GM12878 (cell line): ENCODE results near the gene SNX32. TPM values are rescaled to one million over a fixed set of nuclear protein-coding genes. Genes with fewer than 3 reads are reported as not detected.

Experiments
- ATAC-seq: fragments of 200-7000 bp; cut with Tn5 transposase; 3 replicates; pipeline ENCODE4 v1.9.1; 2020; ENCODE audit warnings: mild to moderate bottlenecking, moderate library complexity
- BruUV-seq: library from RNA; stranded (reverse); fragments of 400-500 nt; replicated peaks from 2 replicates; lab custom pipeline; 2021; lab: Mats Ljungman, UMichigan
- CTCF ChIA-PET: fragments of 300-600 bp; sonication (Branson Sonifier 250); formaldehyde crosslinking; extraction: SDS; loops from one replicate; lab custom pipeline; 2021; ENCODE audit warnings: inconsistent platforms; lab: Yijun Ruan, JAX
- POLR2A ChIA-PET: fragments of 350-600 bp; formaldehyde crosslinking; extraction: SDS; loops from one replicate; lab custom pipeline; 2021; ENCODE audit warnings: inconsistent platforms; lab: Charles Lee
- RAD21 ChIA-PET: fragments of 300-600 bp; sonication (Branson Sonifier 250); formaldehyde crosslinking; loops from one replicate; lab custom pipeline; 2023; ENCODE audit warnings: antibody characterized with exemption; ENCODE audit not compliant: unreplicated experiment; lab: Charles Lee
- SMC1A ChIA-PET: fragments of 300-600 bp; sonication (Branson Sonifier 250); formaldehyde crosslinking; loops from one replicate; lab custom pipeline; 2023; ENCODE audit not compliant: unreplicated experiment, uncharacterized antibody; lab: Charles Lee
- DNase-seq: peaks from one replicate; pipeline ENCODE4 v3.0.0-alpha.2; 2011; ENCODE audit warnings: low read depth, low spot score
- FAIRE-seq: peaks from 3 replicates; lab custom pipeline; 2011; peaks lifted over from hg19 to GRCh38; lab: Jason Lieb, UNC
- H2AFZ ChIP-seq: 2 replicates; pipeline ENCODE4 v1.6.0; 2011; ENCODE audit warnings: low read depth, low read length, control low read depth; ENCODE audit not compliant: control insufficient read depth
- H3K27ac ChIP-seq: 2 replicates; pipeline ENCODE4 v1.5.1; 2011; ENCODE audit warnings: control low read depth; ENCODE audit not compliant: control insufficient read depth, insufficient read depth
- H3K27me3 ChIP-seq, 2 experiments: replicated peaks in 1 of 2; 2 replicates each; pipeline versions ENCODE4 v1.6.0 to v1.6.1; 2011; ENCODE audit warnings: low read length in 1 of 2; ENCODE audit not compliant: control insufficient read depth in 2 of 2, insufficient read depth in 2 of 2
- H3K36me3 ChIP-seq, 2 experiments: 2 replicates each; pipeline ENCODE4 v1.5.1; 2011; ENCODE audit warnings: low read length in 1 of 2; ENCODE audit not compliant: control insufficient read depth in 2 of 2, insufficient read depth in 2 of 2
- H3K4me1 ChIP-seq: 2 replicates; pipeline ENCODE4 v1.6.1; 2011; ENCODE audit warnings: mild to moderate bottlenecking, low read length, moderate library complexity, mixed read lengths; ENCODE audit not compliant: control insufficient read depth, insufficient read depth
- H3K4me2 ChIP-seq: 2 replicates; pipeline ENCODE4 v1.6.0; 2011; ENCODE audit warnings: control low read depth; ENCODE audit not compliant: control insufficient read depth, insufficient read depth
- H3K4me3 ChIP-seq: fragments of 200-600 bp; sonication (generic); 2 replicates; pipeline ENCODE4 v1.5.1; 2016
- H3K79me2 ChIP-seq: 2 replicates; pipeline ENCODE4 v1.6.0; 2011; ENCODE audit warnings: low read length; ENCODE audit not compliant: control insufficient read depth, insufficient read depth
- H3K9ac ChIP-seq: 2 replicates; pipeline ENCODE4 v1.8.0; 2011; ENCODE audit warnings: low read length, control low read depth, mixed read lengths; ENCODE audit not compliant: control insufficient read depth, insufficient read depth
- H3K9me3 ChIP-seq: replicated peaks from 3 replicates; pipeline ENCODE4 v1.5.1; 2011; ENCODE audit warnings: mild to moderate bottlenecking, low read length; ENCODE audit not compliant: control insufficient read depth, insufficient read depth
- H4K20me1 ChIP-seq: 2 replicates; pipeline ENCODE4 v1.6.0; 2011; ENCODE audit not compliant: control insufficient read depth, insufficient read depth
- ATF3 ChIP-seq: IDR thresholded peaks from 2 replicates; pipeline ENCODE4 v1.6.1; 2011; ENCODE audit warnings: low read depth, mild to moderate bottlenecking, low read length, moderate library complexity, borderline replicate concordance; ENCODE audit errors: extremely low read depth
- BHLHE40 ChIP-seq, 2 experiments: fragments of 450-650 bp in 1 of 2; IDR thresholded peaks; 2 replicates each; pipeline ENCODE4 v1.6.1; 2011 to 2017; ENCODE audit warnings: low read depth in 2 of 2, borderline replicate concordance in 1 of 2, improper control_type of control experiment in 1 of 2, low read length in 1 of 2, mild to moderate bottlenecking in 1 of 2
- CBFB ChIP-seq: IDR thresholded peaks from 2 replicates; pipeline ENCODE4 v1.6.1; 2016; ENCODE audit warnings: antibody characterized with exemption, low read depth
- DPF2 ChIP-seq: fragments of 450-650 bp; IDR thresholded peaks from 2 replicates; pipeline ENCODE4 v1.6.1; 2017; ENCODE audit warnings: mild to moderate bottlenecking
- GATAD2B ChIP-seq: fragments of 450-650 bp; conservative IDR thresholded peaks from 2 replicates; pipeline ENCODE4 v1.6.1; 2017; ENCODE audit warnings: low read depth, mild to moderate bottlenecking, moderate library complexity
- HDAC2 ChIP-seq: fragments of 200-600 bp; sonication (generic); IDR thresholded peaks from 2 replicates; pipeline ENCODE4 v1.6.1; 2017
- IRF4 ChIP-seq: IDR thresholded peaks from 2 replicates; pipeline ENCODE4 v1.6.1; 2011; ENCODE audit warnings: low read depth, low read length
- NBN ChIP-seq: fragments of 450-650 bp; IDR thresholded peaks from 2 replicates; pipeline ENCODE4 v1.6.1; 2016
- PAX5 ChIP-seq: IDR thresholded peaks from 2 replicates; pipeline ENCODE4 v1.6.1; 2011; ENCODE audit warnings: low read depth, low read length, borderline replicate concordance
- RB1 ChIP-seq: fragments of 450-650 bp; formaldehyde crosslinking; IDR thresholded peaks from 2 replicates; pipeline ENCODE4 v1.6.1; 2017; ENCODE audit warnings: mild to moderate bottlenecking, borderline replicate concordance
- RCOR1 ChIP-seq: conservative IDR thresholded peaks from 2 replicates; pipeline ENCODE4 v1.6.1; 2012; ENCODE audit warnings: low read depth, low read length, improper control_type of control experiment
- RELA ChIP-seq: fragments of 450-650 bp; IDR thresholded peaks from 2 replicates; pipeline ENCODE4 v1.8.0; 2014; ENCODE audit warnings: borderline replicate concordance; ENCODE audit not compliant: partially characterized antibody
- RFX5 ChIP-seq: IDR thresholded peaks from 2 replicates; pipeline ENCODE4 v1.6.1; 2011; ENCODE audit warnings: low read depth, low read length, improper control_type of control experiment
- SUPT20H ChIP-seq: IDR thresholded peaks from 2 replicates; pipeline ENCODE4 v1.6.1; 2011; ENCODE audit warnings: low read depth, mild to moderate bottlenecking, low read length, moderate library complexity, borderline replicate concordance; ENCODE audit not compliant: control insufficient read depth
- TCF12 ChIP-seq: IDR thresholded peaks from 2 replicates; pipeline ENCODE4 v1.6.1; 2011; ENCODE audit warnings: low read depth, mild to moderate bottlenecking, low read length
- ZBED1 ChIP-seq: IDR thresholded peaks from 2 replicates; pipeline ENCODE4 v1.6.1; 2016; ENCODE audit warnings: borderline replicate concordance
- ZNF24 ChIP-seq: fragments of 450-650 bp; IDR thresholded peaks from 2 replicates; pipeline ENCODE4 v1.6.1; 2017; ENCODE audit warnings: antibody characterized with exemption, mild to moderate bottlenecking
- WGBS: methylation state at CpG from one replicate; pipeline ENCODE4 v1.1.6; 2016; ENCODE audit warnings: low lambda C conversion rate; ENCODE audit not compliant: insufficient replicate concordance, insufficient coverage; ENCODE audit errors: missing lambda C conversion rate; 5-methylcytosine and 5-hydroxymethylcytosine counted together
- in situ Hi-C: fragments of 300-500 bp; cut with MboI; formaldehyde crosslinking; loops from 9 replicates; pipeline ENCODE4 v1.14.3; 2018; ENCODE audit warnings: mixed read lengths
- intact Hi-C: fragments of 100-400 bp; cut with micrococcal nuclease; formaldehyde crosslinking; loops from one replicate; pipeline ENCODE4 v1.14.2; 2022; ENCODE audit not compliant: unreplicated experiment
- polyA plus RNA-seq, 11 experiments: library from polyadenylated mRNA; depleted of rRNA in 4 of 11; unstranded in 6 of 11; stranded (reverse) in 5 of 11; fragments of >200 nt; fragmentation: Nextera tagmentation in 4 of 11; fragmentation: Illumina TruSeq in 1 of 11; extraction: Ambion mirVana in 4 of 11; extraction: Trizol in 1 of 11; gene quantifications; 1 replicate in 1 of 11; 2 replicates in 10 of 11; pipeline versions ENCODE4 v1.2.1 to v1.2.3, GENCODE V29; 2011 to 2016; ENCODE audit warnings: inconsistent platforms in 2 of 11, missing spikeins in 2 of 11, low read depth in 1 of 11
- total RNA-seq, 4 experiments: library from RNA; depleted of rRNA in 3 of 4; stranded (reverse); fragments of >200 nt in 3 of 4; fragmentation: Illumina TruSeq in 1 of 4; extraction: Trizol in 1 of 4; gene quantifications; 2 replicates each; pipeline versions ENCODE4 v1.2.1 to v1.2.3, GENCODE V29; 2013 to 2021
- TF ChIP-seq, protein P1 (sequence below): fragments of 450-650 bp; IDR thresholded peaks from 2 replicates; pipeline ENCODE4 v1.6.1; 2017; ENCODE audit warnings: mild to moderate bottlenecking, moderate library complexity
- TF ChIP-seq, protein P2 (sequence below): IDR thresholded peaks from 2 replicates; pipeline ENCODE4 v1.6.1; 2012; ENCODE audit warnings: low read depth, low read length, improper control_type of control experiment

Gene SNX32
- total and polyA plus RNA-seq, 10 of the 15 experiments (the other 5 are each of a cell fraction or from before 2014, with no cell fraction given): 0.04 to 1.5 (median 0.11) TPM; not detected in 1

- 12% methylated on average over 9 of the region's 9 CpGs for WGBS
- in situ Hi-C loops: loop anchor here (5.0 kb wide), 1 partner anchor 103 kb away; no protein-coding TSS in a partner anchor
- ChIA-PET POLR2A (interaction anchor here (1.1 to 4.0 kb wide), 4 partner anchors 11 to 52 kb away, joined by 3 to 33 read pairs (median 10); partner anchors contain the start of genes CFL1 and MUS81), CTCF (interaction anchor here (0.6 to 11.0 kb wide), 69 partner anchors 8 to 398 kb away, joined by 3 to 167 read pairs (median 4); partner anchors contain the start of genes AP5B1, CFL1, EFEMP2 and FOSL1), RAD21 (interaction anchor here (0.7 to 4.1 kb wide), 24 partner anchors 9 to 315 kb away, joined by 3 to 40 read pairs (median 5); partner anchors contain the start of gene KAT5), SMC1A (interaction anchor here (0.6 to 2.7 kb wide), 21 partner anchors 8 to 414 kb away, joined by 3 to 28 read pairs (median 4); partner anchors contain the start of genes KAT5 and MUS81)
- peak; percentile 69 for ATAC-seq
- no peaks in the 10 kb centered on the region for H3K27me3 ChIP-seq
- peak overlapping the region; percentile 50; the same call in 1 of the 2 replicates for H3K4me2 ChIP-seq
- DNase-seq: no peak
- H3K4me3 ChIP-seq: no peak overlapping the region
- no peak overlapping the region for H3K9ac ChIP-seq
- BruUV-seq: no TSS peak
- no peaks in the 10 kb centered on the region for H3K9me3 ChIP-seq
- H2AFZ ChIP-seq: peak overlapping the region; percentile 35; the same call in 1 of the 2 replicates
- peaks cover 15% of the 10 kb centered on the region for H3K79me2 ChIP-seq
- FAIRE-seq: peak; percentile 81
- H3K4me1 ChIP-seq: peaks cover 22% of the 10 kb centered on the region
- no peak overlapping the region for H3K27ac ChIP-seq
- H3K36me3 ChIP-seq: peaks cover 12 to 25% of the 10 kb centered on the region in 2 experiments
- intact Hi-C loops: loop anchor here (1.0 kb wide), 1 partner anchor 105 kb away; no protein-coding TSS in a partner anchor
- no peaks in the 10 kb centered on the region for H4K20me1 ChIP-seq
- TF ChIP-seq GATAD2B (peak; percentile 55; the same call in 1 of the 2 replicates), RB1 (peak; percentile 84; the same call in 1 of the 2 replicates), ATF3 (peak; percentile 27; the same call in 1 of the 2 replicates), BHLHE40 (IDR thresholded peaks at IDR 0.05; ENCODE audit: borderline replicate concordance in 1 of 2, low read depth in 2 of 2, low read length in 1 of 2) (peak in 1 of 2 experiments; percentile 36; a peak in 1 of 4 replicates), CBFB (no peak), DPF2 (0 out of 2 replicates have a peak, but pooled peaks have one; percentile 3), HDAC2 (no peak), PAX5 (0 out of 2 replicates have a peak, but pooled peaks have one; percentile 6), IRF4 (0 out of 2 replicates have a peak, but pooled peaks have one; percentile 34), RCOR1 (peak; percentile 69; the same call in 1 of the 2 replicates), SUPT20H (no peak), ZBED1 (no peak), TCF12 (0 out of 2 replicates have a peak, but pooled peaks have one; percentile 68), ZNF24 (no peak), RELA (peak; percentile 55), NBN (0 out of 2 replicates have a peak, but pooled peaks have one; percentile 35), RFX5 (0 out of 2 replicates have a peak, but pooled peaks have one; percentile 36)
- TF ChIP-seq, protein P1, sequence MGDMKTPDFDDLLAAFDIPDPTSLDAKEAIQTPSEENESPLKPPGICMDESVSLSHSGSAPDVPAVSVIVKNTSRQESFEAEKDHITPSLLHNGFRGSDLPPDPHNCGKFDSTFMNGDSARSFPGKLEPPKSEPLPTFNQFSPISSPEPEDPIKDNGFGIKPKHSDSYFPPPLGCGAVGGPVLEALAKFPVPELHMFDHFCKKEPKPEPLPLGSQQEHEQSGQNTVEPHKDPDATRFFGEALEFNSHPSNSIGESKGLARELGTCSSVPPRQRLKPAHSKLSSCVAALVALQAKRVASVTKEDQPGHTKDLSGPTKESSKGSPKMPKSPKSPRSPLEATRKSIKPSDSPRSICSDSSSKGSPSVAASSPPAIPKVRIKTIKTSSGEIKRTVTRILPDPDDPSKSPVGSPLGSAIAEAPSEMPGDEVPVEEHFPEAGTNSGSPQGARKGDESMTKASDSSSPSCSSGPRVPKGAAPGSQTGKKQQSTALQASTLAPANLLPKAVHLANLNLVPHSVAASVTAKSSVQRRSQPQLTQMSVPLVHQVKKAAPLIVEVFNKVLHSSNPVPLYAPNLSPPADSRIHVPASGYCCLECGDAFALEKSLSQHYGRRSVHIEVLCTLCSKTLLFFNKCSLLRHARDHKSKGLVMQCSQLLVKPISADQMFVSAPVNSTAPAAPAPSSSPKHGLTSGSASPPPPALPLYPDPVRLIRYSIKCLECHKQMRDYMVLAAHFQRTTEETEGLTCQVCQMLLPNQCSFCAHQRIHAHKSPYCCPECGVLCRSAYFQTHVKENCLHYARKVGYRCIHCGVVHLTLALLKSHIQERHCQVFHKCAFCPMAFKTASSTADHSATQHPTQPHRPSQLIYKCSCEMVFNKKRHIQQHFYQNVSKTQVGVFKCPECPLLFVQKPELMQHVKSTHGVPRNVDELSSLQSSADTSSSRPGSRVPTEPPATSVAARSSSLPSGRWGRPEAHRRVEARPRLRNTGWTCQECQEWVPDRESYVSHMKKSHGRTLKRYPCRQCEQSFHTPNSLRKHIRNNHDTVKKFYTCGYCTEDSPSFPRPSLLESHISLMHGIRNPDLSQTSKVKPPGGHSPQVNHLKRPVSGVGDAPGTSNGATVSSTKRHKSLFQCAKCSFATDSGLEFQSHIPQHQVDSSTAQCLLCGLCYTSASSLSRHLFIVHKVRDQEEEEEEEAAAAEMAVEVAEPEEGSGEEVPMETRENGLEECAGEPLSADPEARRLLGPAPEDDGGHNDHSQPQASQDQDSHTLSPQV: peak; percentile 82; the same call in 1 of the 2 replicates
- TF ChIP-seq, protein P2, sequence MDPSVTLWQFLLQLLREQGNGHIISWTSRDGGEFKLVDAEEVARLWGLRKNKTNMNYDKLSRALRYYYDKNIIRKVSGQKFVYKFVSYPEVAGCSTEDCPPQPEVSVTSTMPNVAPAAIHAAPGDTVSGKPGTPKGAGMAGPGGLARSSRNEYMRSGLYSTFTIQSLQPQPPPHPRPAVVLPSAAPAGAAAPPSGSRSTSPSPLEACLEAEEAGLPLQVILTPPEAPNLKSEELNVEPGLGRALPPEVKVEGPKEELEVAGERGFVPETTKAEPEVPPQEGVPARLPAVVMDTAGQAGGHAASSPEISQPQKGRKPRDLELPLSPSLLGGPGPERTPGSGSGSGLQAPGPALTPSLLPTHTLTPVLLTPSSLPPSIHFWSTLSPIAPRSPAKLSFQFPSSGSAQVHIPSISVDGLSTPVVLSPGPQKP: peak; percentile 26; the same call in 1 of the 2 replicates
Observed at GRCh38 chr11:65884716-65885092, 50.9 kb downstream of the SNX32 start.
